T-helper 2 cell treated with Interferon-gamma antibody and Interleukin-4, amounts not matched to agents 5 μg/mL and 100 μg/mL, for 36 hours (primary cell): ENCODE results near the gene TMEM181.

Source experiments
- DNase-seq: peaks from one replicate; pipeline ENCODE4 v3.0.0; 2021; ENCODE audit warnings: low spot score
- H3K27ac Mint-ChIP-seq: one replicate; pipeline ENCODE4 v1.8.0; 2021; ENCODE audit warnings: mild to moderate bottlenecking, mixed read lengths
- H3K27me3 Mint-ChIP-seq: one replicate; pipeline ENCODE4 v1.8.0; 2021; ENCODE audit warnings: low read depth, mixed read lengths
- H3K36me3 Mint-ChIP-seq: one replicate; pipeline ENCODE4 v1.8.0; 2021; ENCODE audit warnings: low read depth, mixed read lengths
- H3K4me1 Mint-ChIP-seq: one replicate; pipeline ENCODE4 v1.8.0; 2021; ENCODE audit warnings: low read depth, mixed read lengths
- H3K4me3 Mint-ChIP-seq: one replicate; pipeline ENCODE4 v1.8.0; 2022; ENCODE audit warnings: mild to moderate bottlenecking, moderate library complexity, mixed read lengths
- H3K9me3 Mint-ChIP-seq: one replicate; pipeline ENCODE4 v1.8.0; 2021; ENCODE audit warnings: mixed read lengths

The TMEM181 gene

GRCh38 chr6:158620963-158621693 is 61.2 kb downstream of the TMEM181 start:
- Mint-ChIP-seq H3K4me3 (no peak overlapping the region), H3K27ac (no peak overlapping the region), H3K27me3 (no peaks in the 10 kb centered on the region), H3K9me3 (no peaks in the 10 kb centered on the region), H3K36me3 (peaks cover 57% of the 10 kb centered on the region), H3K4me1 (peaks cover 12% of the 10 kb centered on the region)
- DNase-seq, result no peak

- Mint-ChIP-seq H3K9me3 (no peaks in the 10 kb centered on the region), H3K4me1 (peaks cover 12% of the 10 kb centered on the region), H3K36me3 (peaks cover 56% of the 10 kb centered on the region), H3K27me3 (no peaks in the 10 kb centered on the region), H3K27ac (no peak overlapping the region), H3K4me3 (no peak overlapping the region)
- DNase-seq, result no peak
Observed at GRCh38 chr6:158621694-158622544, 62.0 kb downstream of the TMEM181 start.

GRCh38 chr6:158622545-158623190 is 62.8 kb downstream of the TMEM181 start:
- Mint-ChIP-seq H3K36me3 (peaks cover 55% of the 10 kb centered on the region), H3K27ac (peak overlapping the region; percentile 37), H3K27me3 (no peaks in the 10 kb centered on the region), H3K9me3 (no peaks in the 10 kb centered on the region), H3K4me1 (peaks cover 12% of the 10 kb centered on the region), H3K4me3 (no peak overlapping the region)
- no peak for DNase-seq

- no peaks in the 10 kb centered on the region for H3K9me3 Mint-ChIP-seq
- H3K27me3 Mint-ChIP-seq, result no peaks in the 10 kb centered on the region
- peaks cover 51% of the 10 kb centered on the region for H3K36me3 Mint-ChIP-seq
- peaks cover 13% of the 10 kb centered on the region for H3K4me1 Mint-ChIP-seq
- DNase-seq, result no peak
- no peak overlapping the region for H3K27ac Mint-ChIP-seq
- H3K4me3 Mint-ChIP-seq, result no peak overlapping the region
Observed at GRCh38 chr6:158624684-158625682, 65.1 kb downstream of the TMEM181 start.

- no peaks in the 10 kb centered on the region for H3K9me3 Mint-ChIP-seq
- H3K4me3 Mint-ChIP-seq, result no peak overlapping the region
- no peak for DNase-seq
- H3K4me1 Mint-ChIP-seq, result peaks cover 13% of the 10 kb centered on the region
- no peaks in the 10 kb centered on the region for H3K27me3 Mint-ChIP-seq
- H3K27ac Mint-ChIP-seq, result no peak overlapping the region
- H3K36me3 Mint-ChIP-seq, result peaks cover 46% of the 10 kb centered on the region
Observed at GRCh38 chr6:158625881-158626305, 66.0 kb downstream of the TMEM181 start.

- Mint-ChIP-seq H3K27me3 (no peaks in the 10 kb centered on the region), H3K4me3 (no peak overlapping the region), H3K4me1 (peaks cover 17% of the 10 kb centered on the region), H3K27ac (peak overlapping the region; percentile 51), H3K9me3 (no peaks in the 10 kb centered on the region), H3K36me3 (peaks cover 52% of the 10 kb centered on the region)
- no peak for DNase-seq
Observed at GRCh38 chr6:158626360-158627167, 66.7 kb downstream of the TMEM181 start.

GRCh38 chr6:158627168-158627939 is 67.5 kb downstream of the TMEM181 start:
- no peak overlapping the region for H3K4me3 Mint-ChIP-seq
- peak overlapping the region; percentile 51 for H3K27ac Mint-ChIP-seq
- no peaks in the 10 kb centered on the region for H3K9me3 Mint-ChIP-seq
- H3K27me3 Mint-ChIP-seq, result no peaks in the 10 kb centered on the region
- DNase-seq, result no peak
- peaks cover 18% of the 10 kb centered on the region for H3K4me1 Mint-ChIP-seq
- peaks cover 57% of the 10 kb centered on the region for H3K36me3 Mint-ChIP-seq

GRCh38 chr6:158627940-158628211 is 68.0 kb downstream of the TMEM181 start:
- H3K4me1 Mint-ChIP-seq, result peaks cover 17% of the 10 kb centered on the region
- no peak for DNase-seq
- H3K4me3 Mint-ChIP-seq, result no peak overlapping the region
- no peak overlapping the region for H3K27ac Mint-ChIP-seq
- no peaks in the 10 kb centered on the region for H3K9me3 Mint-ChIP-seq
- peaks cover 61% of the 10 kb centered on the region for H3K36me3 Mint-ChIP-seq
- no peaks in the 10 kb centered on the region for H3K27me3 Mint-ChIP-seq

GRCh38 chr6:158628542-158628941 is 68.7 kb downstream of the TMEM181 start:
- Mint-ChIP-seq H3K36me3 (peaks cover 63% of the 10 kb centered on the region), H3K27ac (no peak overlapping the region), H3K4me1 (peaks cover 17% of the 10 kb centered on the region), H3K27me3 (no peaks in the 10 kb centered on the region), H3K9me3 (no peaks in the 10 kb centered on the region), H3K4me3 (no peak overlapping the region)
- no peak for DNase-seq

GRCh38 chr6:158629367-158630221 is 69.7 kb downstream of the TMEM181 start:
- no peak for DNase-seq
- Mint-ChIP-seq H3K4me1 (peaks cover 20% of the 10 kb centered on the region), H3K27me3 (no peaks in the 10 kb centered on the region), H3K9me3 (no peaks in the 10 kb centered on the region), H3K4me3 (no peak overlapping the region), H3K36me3 (peaks cover 62% of the 10 kb centered on the region), H3K27ac (no peak overlapping the region)

GRCh38 chr6:158630938-158631616 is 71.2 kb downstream of the TMEM181 start:
- Mint-ChIP-seq H3K4me1 (peaks cover 32% of the 10 kb centered on the region), H3K4me3 (no peak overlapping the region), H3K9me3 (no peaks in the 10 kb centered on the region), H3K27ac (peak overlapping the region; percentile 49), H3K36me3 (peaks cover 67% of the 10 kb centered on the region), H3K27me3 (no peaks in the 10 kb centered on the region)
- no peak for DNase-seq
